ENCODE data around the gene SLC47A2. TPM values are rescaled to one million over a fixed set of nuclear protein-coding genes. Genes with fewer than 3 reads are reported as not detected.

The SLC47A2 gene
- total and polyA plus RNA-seq, 2 experiments from 2014 or later, result not detected

DNA sequence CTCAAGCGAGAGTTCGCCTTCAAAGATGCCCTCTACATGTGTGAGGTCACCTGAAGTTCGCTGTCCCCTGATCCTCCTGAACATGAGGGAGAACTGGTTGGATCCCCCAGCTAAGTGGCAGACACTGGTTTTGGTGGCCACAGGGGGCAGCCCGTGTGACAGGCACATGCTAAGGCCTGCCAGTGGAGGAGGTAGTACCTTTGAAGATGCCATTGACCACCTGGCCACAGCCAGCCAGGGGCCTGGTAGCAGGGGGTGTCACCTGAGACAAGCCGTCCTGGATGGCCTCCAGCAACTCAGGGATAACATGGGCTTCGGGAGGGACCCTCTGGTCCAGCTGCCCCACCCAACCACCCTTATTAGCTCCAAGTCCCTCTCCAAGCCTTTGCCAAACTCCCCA, 39.0 kb upstream of the SLC47A2 start (continued):
- TF ChIP-seq, protein P1, sequence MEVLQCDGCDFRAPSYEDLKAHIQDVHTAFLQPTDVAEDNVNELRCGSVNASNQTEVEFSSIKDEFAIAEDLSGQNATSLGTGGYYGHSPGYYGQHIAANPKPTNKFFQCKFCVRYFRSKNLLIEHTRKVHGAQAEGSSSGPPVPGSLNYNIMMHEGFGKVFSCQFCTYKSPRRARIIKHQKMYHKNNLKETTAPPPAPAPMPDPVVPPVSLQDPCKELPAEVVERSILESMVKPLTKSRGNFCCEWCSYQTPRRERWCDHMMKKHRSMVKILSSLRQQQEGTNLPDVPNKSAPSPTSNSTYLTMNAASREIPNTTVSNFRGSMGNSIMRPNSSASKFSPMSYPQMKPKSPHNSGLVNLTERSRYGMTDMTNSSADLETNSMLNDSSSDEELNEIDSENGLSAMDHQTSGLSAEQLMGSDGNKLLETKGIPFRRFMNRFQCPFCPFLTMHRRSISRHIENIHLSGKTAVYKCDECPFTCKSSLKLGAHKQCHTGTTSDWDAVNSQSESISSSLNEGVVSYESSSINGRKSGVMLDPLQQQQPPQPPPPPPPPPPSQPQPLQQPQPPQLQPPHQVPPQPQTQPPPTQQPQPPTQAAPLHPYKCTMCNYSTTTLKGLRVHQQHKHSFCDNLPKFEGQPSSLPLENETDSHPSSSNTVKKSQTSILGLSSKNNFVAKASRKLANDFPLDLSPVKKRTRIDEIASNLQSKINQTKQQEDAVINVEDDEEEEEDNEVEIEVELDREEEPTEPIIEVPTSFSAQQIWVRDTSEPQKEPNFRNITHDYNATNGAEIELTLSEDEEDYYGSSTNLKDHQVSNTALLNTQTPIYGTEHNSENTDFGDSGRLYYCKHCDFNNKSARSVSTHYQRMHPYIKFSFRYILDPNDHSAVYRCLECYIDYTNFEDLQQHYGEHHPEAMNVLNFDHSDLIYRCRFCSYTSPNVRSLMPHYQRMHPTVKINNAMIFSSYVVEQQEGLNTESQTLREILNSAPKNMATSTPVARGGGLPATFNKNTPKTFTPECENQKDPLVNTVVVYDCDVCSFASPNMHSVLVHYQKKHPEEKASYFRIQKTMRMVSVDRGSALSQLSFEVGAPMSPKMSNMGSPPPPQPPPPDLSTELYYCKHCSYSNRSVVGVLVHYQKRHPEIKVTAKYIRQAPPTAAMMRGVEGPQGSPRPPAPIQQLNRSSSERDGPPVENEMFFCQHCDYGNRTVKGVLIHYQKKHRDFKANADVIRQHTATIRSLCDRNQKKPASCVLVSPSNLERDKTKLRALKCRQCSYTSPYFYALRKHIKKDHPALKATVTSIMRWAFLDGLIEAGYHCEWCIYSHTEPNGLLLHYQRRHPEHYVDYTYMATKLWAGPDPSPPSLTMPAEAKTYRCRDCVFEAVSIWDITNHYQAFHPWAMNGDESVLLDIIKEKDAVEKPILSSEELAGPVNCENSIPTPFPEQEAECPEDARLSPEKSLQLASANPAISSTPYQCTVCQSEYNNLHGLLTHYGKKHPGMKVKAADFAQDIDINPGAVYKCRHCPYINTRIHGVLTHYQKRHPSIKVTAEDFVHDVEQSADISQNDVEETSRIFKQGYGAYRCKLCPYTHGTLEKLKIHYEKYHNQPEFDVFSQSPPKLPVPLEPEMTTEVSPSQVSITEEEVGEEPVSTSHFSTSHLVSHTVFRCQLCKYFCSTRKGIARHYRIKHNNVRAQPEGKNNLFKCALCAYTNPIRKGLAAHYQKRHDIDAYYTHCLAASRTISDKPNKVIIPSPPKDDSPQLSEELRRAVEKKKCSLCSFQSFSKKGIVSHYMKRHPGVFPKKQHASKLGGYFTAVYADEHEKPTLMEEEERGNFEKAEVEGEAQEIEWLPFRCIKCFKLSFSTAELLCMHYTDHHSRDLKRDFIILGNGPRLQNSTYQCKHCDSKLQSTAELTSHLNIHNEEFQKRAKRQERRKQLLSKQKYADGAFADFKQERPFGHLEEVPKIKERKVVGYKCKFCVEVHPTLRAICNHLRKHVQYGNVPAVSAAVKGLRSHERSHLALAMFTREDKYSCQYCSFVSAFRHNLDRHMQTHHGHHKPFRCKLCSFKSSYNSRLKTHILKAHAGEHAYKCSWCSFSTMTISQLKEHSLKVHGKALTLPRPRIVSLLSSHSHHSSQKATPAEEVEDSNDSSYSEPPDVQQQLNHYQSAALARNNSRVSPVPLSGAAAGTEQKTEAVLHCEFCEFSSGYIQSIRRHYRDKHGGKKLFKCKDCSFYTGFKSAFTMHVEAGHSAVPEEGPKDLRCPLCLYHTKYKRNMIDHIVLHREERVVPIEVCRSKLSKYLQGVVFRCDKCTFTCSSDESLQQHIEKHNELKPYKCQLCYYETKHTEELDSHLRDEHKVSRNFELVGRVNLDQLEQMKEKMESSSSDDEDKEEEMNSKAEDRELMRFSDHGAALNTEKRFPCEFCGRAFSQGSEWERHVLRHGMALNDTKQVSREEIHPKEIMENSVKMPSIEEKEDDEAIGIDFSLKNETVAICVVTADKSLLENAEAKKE (CRISPR knock-in tag; IDR thresholded peaks at IDR 0.05), result no peak
- TF ChIP-seq, protein P2, sequence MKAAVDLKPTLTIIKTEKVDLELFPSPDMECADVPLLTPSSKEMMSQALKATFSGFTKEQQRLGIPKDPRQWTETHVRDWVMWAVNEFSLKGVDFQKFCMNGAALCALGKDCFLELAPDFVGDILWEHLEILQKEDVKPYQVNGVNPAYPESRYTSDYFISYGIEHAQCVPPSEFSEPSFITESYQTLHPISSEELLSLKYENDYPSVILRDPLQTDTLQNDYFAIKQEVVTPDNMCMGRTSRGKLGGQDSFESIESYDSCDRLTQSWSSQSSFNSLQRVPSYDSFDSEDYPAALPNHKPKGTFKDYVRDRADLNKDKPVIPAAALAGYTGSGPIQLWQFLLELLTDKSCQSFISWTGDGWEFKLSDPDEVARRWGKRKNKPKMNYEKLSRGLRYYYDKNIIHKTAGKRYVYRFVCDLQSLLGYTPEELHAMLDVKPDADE (IDR thresholded peaks at IDR 0.05), result no peak
- TF ChIP-seq ZNF114 (CRISPR knock-in tag; IDR thresholded peaks at IDR 0.05), result no peak
- no peak for TF ChIP-seq STAT1 (IDR thresholded peaks at IDR 0.05; ENCODE audit: unreplicated experiment)
- TF ChIP-seq NANOG (IDR thresholded peaks at IDR 0.05; ENCODE audit: borderline replicate concordance), result no peak
- TF ChIP-seq ZNF331 (CRISPR knock-in tag; IDR thresholded peaks at IDR 0.05; ENCODE audit: low read depth), result no peak
- TF ChIP-seq CTCF (conservative IDR thresholded peaks at IDR 0.05; ENCODE audit: low read depth in 2 of 2), result no peak
- no peak for TF ChIP-seq POLR2AphosphoS5 (IDR thresholded peaks at IDR 0.05; ENCODE audit: low read depth)
